Measurements from ENCODE around the gene COL15A1. TPM values are rescaled to one million over a fixed set of nuclear protein-coding genes. Genes with fewer than 3 reads are reported as not detected.

Gene COL15A1
- total RNA-seq, 1 donor from 2014 or later: 0.06 TPM

- H3K4me3 ChIP-seq (ENCODE audit: low read depth, low read length): peak overlapping the region; percentile 63
- TF ChIP-seq CTCF (conservative IDR thresholded peaks at IDR 0.05; ENCODE audit: low read depth, low read length): no peak
These were observed 160.3 kb downstream of the COL15A1 start for GRCh38 chr9:99103901-99104458.

DNA sequence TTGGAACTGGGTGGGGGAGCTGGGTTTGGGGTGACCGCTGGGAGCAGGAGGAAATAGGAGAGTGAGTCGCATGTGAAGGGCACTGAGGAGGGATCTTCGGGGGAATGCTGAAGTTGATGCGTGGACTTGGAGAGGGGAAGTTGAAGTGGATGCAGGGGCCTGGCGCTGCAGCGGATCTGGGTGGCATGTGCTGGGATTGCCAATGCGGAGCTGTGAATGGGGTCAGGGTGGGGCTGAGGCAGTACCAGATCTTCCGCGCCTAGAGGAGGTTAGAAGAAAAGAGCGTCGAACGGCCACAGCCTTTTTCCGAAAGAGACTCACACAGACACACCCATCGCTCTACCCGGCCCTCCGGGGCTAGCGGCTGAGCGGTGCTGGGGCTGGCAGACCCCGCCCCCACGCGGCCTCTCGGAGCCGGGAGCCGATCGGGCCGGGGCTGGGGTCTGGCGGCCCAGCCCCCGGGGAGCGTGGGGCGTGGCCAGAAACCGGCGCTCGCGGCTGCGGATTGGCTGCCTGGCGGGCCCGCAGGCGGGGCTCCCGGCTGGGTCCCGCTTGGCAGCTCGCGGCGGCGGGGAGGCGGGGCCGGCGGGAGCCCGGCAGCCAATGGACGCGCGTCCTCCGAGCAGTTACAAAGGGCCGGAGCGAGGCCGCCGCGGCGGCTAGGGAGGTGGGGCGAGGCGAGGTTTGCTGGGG lies 160.9 kb downstream of the COL15A1 start, which contains the start of gene TGFBR1:
TSS of gene TGFBR1 (plus strand) at position 655 of the 693 bp plus-strand sequence. CDS start 93 bp downstream, outside the sequence.
- H3K4me3 ChIP-seq (ENCODE audit: low read depth, low read length): peak within 1 kb of the TSS; percentile 70
- DNase-seq (ENCODE audit: low read depth): no peak
- no peak for TF ChIP-seq CTCF (conservative IDR thresholded peaks at IDR 0.05; ENCODE audit: low read depth, low read length)

More at GRCh38 chr9:99103901-99104458, 160.3 kb downstream of the COL15A1 start:
- no peak for DNase-seq (ENCODE audit: low read depth)

DNA sequence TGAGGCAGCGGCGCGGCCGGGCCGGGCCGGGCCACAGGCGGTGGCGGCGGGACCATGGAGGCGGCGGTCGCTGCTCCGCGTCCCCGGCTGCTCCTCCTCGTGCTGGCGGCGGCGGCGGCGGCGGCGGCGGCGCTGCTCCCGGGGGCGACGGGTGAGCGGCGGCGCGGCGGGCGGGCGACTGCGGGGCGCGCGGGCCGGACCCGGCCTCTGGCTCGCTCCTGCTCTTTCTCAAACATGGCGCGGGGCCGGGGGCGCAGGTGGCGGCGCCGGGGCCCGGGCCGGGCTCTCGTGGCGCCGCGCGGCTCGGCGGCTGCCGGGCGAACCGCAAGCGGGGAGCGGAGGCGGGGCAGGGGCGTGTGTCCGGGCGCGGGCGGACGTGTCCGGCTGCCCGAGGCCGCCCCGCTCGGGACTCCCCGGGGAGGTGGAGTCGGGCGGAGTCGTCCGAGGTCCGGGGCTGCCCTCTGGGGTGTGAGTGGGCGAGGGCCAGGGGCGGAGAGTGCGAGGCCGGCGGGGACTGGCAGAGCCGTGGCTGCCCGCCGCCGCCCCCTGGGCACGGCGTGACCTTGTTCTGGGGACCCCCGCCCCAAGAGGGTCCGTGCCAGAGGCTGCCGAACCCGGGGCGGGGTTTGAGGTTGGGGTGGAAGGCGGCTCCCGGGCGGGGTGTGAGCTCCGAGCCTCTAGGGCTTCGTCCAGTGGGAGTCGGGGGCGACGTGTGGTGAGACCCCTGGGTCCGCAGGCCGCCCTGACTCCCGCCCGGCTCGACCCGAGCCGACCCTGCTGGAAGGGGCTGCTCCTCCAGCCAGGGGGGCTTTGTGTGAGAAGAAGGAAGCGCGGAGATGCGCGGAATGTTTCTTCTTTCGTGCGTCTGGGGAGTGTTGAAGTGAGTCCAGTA lies 161.7 kb downstream of the COL15A1 start:
- DNase-seq (ENCODE audit: low read depth): no peak
- H3K4me3 ChIP-seq (ENCODE audit: low read depth, low read length): peak overlapping the region; percentile 70
- no peak for TF ChIP-seq CTCF (conservative IDR thresholded peaks at IDR 0.05; ENCODE audit: low read depth, low read length)

DNA sequence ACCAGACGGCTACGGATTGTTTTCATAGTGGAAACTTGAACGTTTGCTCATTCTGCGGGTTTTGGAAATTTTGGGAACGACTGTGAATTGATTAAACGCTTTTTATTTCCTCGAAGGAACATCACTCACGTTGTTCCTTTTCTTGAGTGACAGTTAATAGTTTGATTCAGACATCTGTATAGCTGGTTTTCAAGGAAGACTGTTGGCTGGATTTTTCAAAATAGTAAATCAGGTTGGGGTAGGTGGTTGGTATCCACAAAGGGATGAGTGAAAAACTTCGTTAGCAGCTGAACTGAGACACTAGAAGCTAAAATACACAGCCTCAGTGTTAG lies 162.3 kb downstream of the COL15A1 start:
- TF ChIP-seq CTCF (conservative IDR thresholded peaks at IDR 0.05; ENCODE audit: low read depth, low read length): no peak
- no peak for DNase-seq (ENCODE audit: low read depth)

DNA sequence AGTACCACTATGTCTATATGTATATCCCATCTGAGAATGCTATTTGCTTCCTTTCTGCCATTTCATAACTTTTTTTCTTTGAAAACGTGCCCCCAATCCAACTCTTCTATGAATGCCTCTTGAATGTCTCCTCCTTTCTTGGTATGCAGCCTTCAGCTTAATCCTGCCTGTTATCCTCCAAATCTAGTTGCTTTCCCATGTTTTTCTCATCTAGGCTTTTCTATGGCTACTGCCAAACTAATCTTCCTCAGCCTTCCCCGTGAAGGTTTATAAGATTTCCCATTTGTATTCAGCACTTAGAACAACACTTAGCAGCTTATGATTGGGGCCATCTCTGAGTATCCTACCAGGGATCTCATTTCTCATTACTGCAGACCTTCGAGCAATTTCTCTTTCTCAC lies 163.7 kb downstream of the COL15A1 start:
- no peak for TF ChIP-seq CTCF (conservative IDR thresholded peaks at IDR 0.05; ENCODE audit: low read depth, low read length)
- no peak for DNase-seq (ENCODE audit: low read depth)
- no peak overlapping the region for H3K4me3 ChIP-seq (ENCODE audit: low read depth, low read length)

More for the DNA sequence above, 162.3 kb downstream of the COL15A1 start:
- peak overlapping the region; percentile 70 for H3K4me3 ChIP-seq (ENCODE audit: low read depth, low read length)

GRCh38 chr9:99108131-99108530 lies 164.4 kb downstream of the COL15A1 start:
- no peak for TF ChIP-seq CTCF (conservative IDR thresholded peaks at IDR 0.05; ENCODE audit: low read depth, low read length)
- DNase-seq (ENCODE audit: low read depth): no peak
- no peak overlapping the region for H3K4me3 ChIP-seq (ENCODE audit: low read depth, low read length)

Measured in epithelial cell of proximal tubule (primary cell).